Measurements from ENCODE around the gene SYVN1.

SYVN1 gene

DNA sequence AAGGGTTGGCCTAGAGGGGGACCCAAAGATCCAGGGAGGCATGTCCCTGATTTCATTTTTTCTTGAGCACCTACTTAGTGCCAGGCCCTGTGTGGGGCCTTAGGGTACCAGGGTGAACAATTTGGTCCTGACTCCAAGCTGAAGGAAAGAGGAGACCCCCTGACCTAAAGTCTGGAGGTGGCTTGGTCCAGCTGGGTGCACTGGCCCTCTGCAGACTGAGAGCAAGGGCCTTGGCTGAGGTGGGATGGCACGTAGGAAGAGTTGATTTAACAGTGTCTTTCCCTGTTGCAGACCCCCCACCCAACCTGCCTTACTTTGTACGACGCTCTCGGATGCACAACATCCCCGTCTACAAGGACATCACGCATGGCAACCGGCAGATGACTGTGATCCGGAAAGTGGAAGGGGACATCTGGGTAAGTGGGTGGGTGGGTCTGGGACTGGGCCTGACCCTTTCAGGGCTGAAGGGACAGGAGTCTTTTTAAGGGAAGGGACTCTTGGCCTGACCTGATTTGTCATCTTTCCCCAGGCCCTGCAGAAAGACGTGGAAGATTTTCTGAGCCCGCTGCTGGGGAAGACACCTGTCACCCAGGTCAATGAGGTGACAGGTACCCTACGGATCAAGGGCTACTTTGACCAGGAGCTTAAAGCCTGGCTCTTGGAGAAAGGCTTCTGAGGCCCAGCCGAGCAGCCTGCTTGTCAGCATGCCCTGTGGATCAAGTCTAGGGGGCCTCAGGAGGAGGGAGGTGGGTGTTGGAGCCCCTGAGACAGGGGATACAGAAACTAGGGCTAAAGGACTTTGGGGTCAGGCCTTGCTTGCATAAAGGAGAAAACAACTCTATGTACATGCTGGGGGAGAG, 8.9 kb downstream of the SYVN1 start:
- Mint-ChIP-seq H3K27ac (no peak overlapping the region), H3K9me3 (no peaks in the 10 kb centered on the region)
- TF ChIP-seq, protein P1, sequence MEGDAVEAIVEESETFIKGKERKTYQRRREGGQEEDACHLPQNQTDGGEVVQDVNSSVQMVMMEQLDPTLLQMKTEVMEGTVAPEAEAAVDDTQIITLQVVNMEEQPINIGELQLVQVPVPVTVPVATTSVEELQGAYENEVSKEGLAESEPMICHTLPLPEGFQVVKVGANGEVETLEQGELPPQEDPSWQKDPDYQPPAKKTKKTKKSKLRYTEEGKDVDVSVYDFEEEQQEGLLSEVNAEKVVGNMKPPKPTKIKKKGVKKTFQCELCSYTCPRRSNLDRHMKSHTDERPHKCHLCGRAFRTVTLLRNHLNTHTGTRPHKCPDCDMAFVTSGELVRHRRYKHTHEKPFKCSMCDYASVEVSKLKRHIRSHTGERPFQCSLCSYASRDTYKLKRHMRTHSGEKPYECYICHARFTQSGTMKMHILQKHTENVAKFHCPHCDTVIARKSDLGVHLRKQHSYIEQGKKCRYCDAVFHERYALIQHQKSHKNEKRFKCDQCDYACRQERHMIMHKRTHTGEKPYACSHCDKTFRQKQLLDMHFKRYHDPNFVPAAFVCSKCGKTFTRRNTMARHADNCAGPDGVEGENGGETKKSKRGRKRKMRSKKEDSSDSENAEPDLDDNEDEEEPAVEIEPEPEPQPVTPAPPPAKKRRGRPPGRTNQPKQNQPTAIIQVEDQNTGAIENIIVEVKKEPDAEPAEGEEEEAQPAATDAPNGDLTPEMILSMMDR (IDR thresholded peaks at IDR 0.05) = no peak

DNA sequence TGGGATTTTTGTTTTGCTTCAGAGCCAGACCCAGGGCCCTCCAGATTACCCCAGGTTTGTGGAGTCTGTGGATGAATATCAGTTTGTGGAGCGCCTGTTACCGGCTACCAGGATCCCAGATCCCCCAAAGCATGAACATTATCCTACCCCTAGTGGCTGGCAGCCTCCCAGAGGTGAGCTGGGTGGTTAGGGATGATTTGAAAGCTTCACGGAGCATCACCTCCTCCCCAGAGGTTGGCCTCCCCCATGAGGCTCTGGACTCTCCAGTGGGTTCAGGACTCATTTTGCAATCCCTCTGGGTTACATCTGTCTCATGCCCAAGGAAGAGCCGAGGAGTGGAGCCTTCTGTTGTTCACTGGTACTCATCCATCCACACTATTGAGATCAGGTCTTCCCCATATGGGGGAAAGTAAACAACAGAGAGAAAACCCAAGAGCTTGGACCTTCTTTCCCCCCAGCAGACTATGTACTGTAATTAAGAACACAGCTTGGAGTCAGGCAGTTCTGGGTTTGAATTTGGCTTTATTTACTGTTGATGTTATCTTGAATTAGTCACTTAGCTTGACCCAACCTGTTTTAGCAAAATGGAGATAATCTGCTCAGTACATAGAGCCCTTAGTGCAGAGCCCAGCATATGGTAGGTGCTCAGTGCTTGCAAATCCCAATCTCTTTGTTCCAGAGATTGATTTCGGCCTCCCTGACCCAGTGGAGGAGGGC, 9.7 kb downstream of the SYVN1 start:
- Mint-ChIP-seq H3K4me1 (peaks cover 32% of the 10 kb centered on the region), H3K4me3 (peak overlapping the region; percentile 67)
- no peak for DNase-seq

More for the DNA sequence above, 8.9 kb downstream of the SYVN1 start:
- peaks cover 32% of the 10 kb centered on the region for H3K4me1 Mint-ChIP-seq
- H3K27me3 Mint-ChIP-seq (ENCODE audit: low read depth, poor library complexity) = no peaks in the 10 kb centered on the region
- H3K4me3 Mint-ChIP-seq = no peak overlapping the region
- peaks cover 25% of the 10 kb centered on the region for H3K36me3 Mint-ChIP-seq (ENCODE audit: low read depth)
- no peak for DNase-seq

DNA sequence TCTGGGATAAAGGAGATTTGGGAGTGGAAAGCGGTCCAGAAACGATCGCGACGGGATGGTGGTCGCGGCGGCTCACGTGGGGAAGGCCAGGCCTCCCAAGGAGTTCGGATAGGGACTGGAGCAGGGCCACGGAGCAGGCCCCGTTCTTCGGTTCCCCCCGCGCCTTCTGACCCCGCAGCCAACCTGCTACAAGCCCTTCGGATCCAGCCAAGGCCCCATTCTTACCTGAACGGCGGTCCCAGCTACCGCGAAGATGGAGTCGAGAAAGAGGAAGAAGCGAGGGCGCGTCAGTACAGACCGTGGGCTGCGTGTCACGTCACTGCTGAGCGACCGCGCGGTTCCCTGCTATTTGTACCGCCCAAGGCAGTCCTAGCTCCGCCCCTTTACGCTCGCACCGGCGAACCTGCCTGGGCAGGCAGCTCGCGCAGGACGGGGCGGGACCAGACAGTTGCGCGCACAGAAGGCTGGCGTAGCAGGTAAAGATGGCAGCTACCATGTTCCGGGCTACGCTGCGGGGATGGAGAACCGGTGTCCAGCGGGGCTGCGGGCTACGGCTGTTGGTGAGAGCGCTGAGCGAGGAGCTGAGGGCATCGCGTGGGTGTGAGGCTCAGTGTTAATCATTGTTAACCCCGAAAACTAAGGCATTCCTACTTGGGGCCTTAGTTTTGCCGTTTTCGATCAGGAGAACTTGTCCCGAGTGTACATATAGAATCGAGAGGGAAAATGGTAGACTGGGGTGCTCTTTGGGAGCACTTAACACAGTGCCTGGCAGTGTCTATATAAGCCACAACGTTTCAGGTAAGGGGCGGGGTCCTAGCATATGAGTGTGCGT, 12.2 kb downstream of the SYVN1 start, which contains the start of the genes FAU and MRPL49:
Gene FAU (minus strand): TSS at position 270 of the 832 bp plus-strand sequence. CDS start 321 bp downstream, outside the sequence.
Gene MRPL49 (plus strand): TSS at position 457 of the 832 bp plus-strand sequence. CDS start 26 bp downstream, at position 483.
- Mint-ChIP-seq H3K36me3 (ENCODE audit: low read depth) (peaks cover 39% of the 10 kb centered on the region), H3K9me3 (no peaks in the 10 kb centered on the region), H3K27me3 (ENCODE audit: low read depth, poor library complexity) (no peaks in the 10 kb centered on the region), H3K4me1 (peaks cover 37% of the 10 kb centered on the region), H3K27ac (peak within 1 kb of the TSS; percentile 99), H3K4me3 (peak within 1 kb of the TSS; percentile 100)
- DNase-seq = peak; percentile 98
- TF ChIP-seq, protein P1 (IDR thresholded peaks at IDR 0.05) = no peak

More for the DNA sequence above, 9.7 kb downstream of the SYVN1 start:
- H3K36me3 Mint-ChIP-seq (ENCODE audit: low read depth) = peaks cover 33% of the 10 kb centered on the region
- TF ChIP-seq, protein P1 (IDR thresholded peaks at IDR 0.05) = no peak
- no peak overlapping the region for H3K27ac Mint-ChIP-seq
- no peaks in the 10 kb centered on the region for H3K9me3 Mint-ChIP-seq
- H3K27me3 Mint-ChIP-seq (ENCODE audit: low read depth, poor library complexity) = no peaks in the 10 kb centered on the region

DNA sequence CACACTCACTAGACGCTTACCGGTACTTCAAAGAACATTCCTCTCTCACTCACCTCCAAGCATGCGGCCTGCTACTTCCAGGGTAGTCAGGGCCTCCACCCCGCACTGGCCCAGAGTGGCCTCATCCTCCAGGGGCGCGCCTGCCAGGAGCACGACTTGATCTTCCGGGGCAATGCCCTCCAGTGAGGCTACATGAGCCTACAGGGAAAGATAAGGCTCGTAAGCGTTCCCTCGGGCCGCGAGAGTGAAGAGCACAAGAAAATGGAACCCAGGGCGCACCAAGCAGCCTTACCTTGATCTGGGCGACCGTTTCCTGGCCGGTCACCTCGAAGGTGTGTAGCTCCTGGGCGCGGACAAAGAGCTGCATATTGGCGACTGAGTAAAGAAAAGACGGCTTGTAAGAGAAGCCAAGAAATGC, 12.9 kb downstream of the SYVN1 start:
- H3K27ac Mint-ChIP-seq = peak overlapping the region; percentile 99
- H3K27me3 Mint-ChIP-seq (ENCODE audit: low read depth, poor library complexity) = no peaks in the 10 kb centered on the region
- no peak for DNase-seq
- TF ChIP-seq, protein P1 (IDR thresholded peaks at IDR 0.05) = no peak
- H3K4me1 Mint-ChIP-seq = peaks cover 37% of the 10 kb centered on the region
- H3K4me3 Mint-ChIP-seq = peak overlapping the region; percentile 100
- peaks cover 36% of the 10 kb centered on the region for H3K36me3 Mint-ChIP-seq (ENCODE audit: low read depth)
- no peaks in the 10 kb centered on the region for H3K9me3 Mint-ChIP-seq

DNA sequence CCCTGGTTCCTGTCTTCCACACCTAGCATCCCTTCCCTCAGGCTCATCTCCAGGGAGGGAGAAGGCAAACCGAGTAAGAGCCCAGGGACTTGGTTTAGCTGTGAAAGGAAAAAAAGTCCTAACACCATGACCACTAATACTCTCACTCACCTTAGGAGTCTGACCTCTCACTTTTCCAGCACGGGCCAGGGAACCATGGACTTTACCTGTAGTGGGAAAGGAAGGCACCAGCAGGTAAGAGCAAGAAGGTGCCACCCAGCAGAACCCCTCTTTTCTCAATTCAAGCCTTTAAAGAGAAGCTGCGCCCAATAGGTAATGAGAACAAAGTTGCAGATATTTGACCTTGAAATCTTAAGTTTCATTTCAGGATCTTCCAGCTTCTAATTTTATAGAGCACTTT, 13.5 kb downstream of the SYVN1 start:
- TF ChIP-seq, protein P1 (IDR thresholded peaks at IDR 0.05) = no peak
- peak overlapping the region; percentile 100 for H3K4me3 Mint-ChIP-seq
- no peak for DNase-seq
- no peaks in the 10 kb centered on the region for H3K27me3 Mint-ChIP-seq (ENCODE audit: low read depth, poor library complexity)
- H3K4me1 Mint-ChIP-seq = peaks cover 37% of the 10 kb centered on the region
- no peaks in the 10 kb centered on the region for H3K9me3 Mint-ChIP-seq
- H3K27ac Mint-ChIP-seq = no peak overlapping the region
- H3K36me3 Mint-ChIP-seq (ENCODE audit: low read depth) = peaks cover 36% of the 10 kb centered on the region

All from nephron progenitor cell (in vitro differentiated cells).